LNCaP clone FGC (cell line): ENCODE measurements around the gene RAD23A.
"Not testable (repeated sequence)": the region's sequence is repeated elsewhere in the genome, so short reads cannot be mapped to it uniquely, and the experiment has no call there.

ENCODE experiments used
- DNase-seq: peaks from one replicate; pipeline ENCODE4 v3.0.0-alpha.2; 2011; ENCODE audit warnings: low read depth
- H3K4me3 ChIP-seq: 2 replicates; pipeline ENCODE4 v1.5.1; 2011; ENCODE audit warnings: mild to moderate bottlenecking, low read depth, low read length, control low read depth
- TF ChIP-seq, protein P1 (sequence below): IDR thresholded peaks from 2 replicates; pipeline ENCODE4 v1.5.1; 2012; ENCODE audit warnings: mild to moderate bottlenecking; ENCODE audit not compliant: control insufficient read depth, insufficient read depth; ENCODE audit errors: extremely low read depth

RAD23A gene

DNA sequence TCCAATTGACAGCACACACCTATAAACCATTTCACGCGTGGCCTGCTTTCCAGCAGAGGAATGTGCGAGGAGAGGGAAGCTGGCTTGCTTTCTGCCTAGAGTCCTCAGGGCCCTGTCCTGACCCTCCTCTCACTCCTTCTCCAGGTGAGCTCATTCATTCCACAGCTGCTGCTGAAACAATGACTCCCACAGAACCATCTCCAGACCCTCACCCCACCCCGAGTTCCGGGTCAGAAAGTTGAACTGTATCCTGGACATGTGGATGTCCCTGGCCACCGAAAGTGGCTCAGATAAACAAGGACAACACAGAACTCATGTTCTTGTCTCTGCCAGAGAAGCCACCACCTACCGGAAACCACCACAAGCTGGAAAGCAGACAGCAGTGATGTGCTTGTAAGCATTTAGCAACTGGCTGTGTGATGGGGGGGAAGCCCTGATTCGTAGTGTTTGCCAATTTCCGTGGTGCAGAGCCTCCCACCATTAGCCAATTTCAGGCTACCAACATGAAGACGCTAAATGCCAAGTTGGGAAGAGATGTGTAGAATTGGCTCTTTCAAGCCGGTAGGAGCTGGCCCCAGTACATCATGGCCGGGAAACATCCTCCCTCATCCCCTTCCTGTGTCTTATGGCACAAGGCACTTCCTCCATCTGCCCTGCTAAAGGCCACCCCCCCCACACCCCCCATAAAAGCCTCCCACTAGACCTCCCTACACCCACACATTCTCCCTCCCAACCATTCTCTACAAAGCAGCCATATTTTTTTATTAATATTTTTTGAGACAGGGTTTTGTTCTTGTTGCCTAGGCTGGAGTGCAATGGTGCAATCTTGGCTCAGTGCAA, 31.6 kb upstream of the RAD23A start:
- no peak for DNase-seq
- no peak overlapping the region for H3K4me3 ChIP-seq

DNA sequence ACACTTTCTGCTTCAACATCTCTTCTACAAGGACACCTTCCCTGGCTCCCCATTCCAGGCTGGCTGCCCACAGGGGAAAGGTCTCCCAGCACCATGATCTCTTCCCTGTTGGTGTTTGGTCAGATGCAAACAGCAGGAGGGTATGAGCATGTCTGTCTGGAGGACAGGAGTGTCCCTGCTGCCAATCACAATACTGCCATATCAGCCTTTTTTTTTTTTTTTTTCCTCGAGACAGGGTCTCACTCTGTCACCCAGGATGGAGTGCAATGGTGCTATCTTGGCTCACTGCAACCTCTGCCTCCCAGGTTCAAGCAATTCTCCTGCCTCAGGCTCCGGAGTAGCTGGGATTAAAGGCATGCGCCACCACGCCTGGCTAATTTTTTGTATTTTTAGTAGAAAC, 29.8 kb upstream of the RAD23A start:
- DNase-seq, H3K4me3 ChIP-seq: not testable (repeated sequence)

More for the DNA sequence above, 31.6 kb upstream of the RAD23A start:
- TF ChIP-seq, protein P1, sequence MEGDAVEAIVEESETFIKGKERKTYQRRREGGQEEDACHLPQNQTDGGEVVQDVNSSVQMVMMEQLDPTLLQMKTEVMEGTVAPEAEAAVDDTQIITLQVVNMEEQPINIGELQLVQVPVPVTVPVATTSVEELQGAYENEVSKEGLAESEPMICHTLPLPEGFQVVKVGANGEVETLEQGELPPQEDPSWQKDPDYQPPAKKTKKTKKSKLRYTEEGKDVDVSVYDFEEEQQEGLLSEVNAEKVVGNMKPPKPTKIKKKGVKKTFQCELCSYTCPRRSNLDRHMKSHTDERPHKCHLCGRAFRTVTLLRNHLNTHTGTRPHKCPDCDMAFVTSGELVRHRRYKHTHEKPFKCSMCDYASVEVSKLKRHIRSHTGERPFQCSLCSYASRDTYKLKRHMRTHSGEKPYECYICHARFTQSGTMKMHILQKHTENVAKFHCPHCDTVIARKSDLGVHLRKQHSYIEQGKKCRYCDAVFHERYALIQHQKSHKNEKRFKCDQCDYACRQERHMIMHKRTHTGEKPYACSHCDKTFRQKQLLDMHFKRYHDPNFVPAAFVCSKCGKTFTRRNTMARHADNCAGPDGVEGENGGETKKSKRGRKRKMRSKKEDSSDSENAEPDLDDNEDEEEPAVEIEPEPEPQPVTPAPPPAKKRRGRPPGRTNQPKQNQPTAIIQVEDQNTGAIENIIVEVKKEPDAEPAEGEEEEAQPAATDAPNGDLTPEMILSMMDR, result no peak

DNA sequence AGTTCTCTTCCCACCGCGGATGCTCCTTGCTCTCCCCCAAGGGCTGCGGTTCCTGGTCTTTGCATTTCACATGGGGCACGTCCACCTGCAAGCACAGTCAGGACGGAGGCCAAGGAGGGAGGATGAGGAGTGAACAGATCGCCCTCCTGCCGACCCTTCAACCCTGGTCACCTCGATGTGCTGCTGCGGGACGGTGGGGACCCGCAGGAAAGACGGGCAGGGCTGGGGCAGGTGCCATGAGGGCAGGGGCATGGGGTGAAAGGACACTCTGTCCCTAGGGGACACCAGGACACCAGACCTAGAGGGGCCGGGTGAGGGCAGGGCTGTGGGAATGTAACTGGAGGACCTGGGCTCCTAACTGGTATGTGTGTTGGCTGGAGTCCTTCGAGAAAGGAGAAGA, 27.4 kb upstream of the RAD23A start:
- DNase-seq, result no peak
- TF ChIP-seq, protein P1, result no peak

DNA sequence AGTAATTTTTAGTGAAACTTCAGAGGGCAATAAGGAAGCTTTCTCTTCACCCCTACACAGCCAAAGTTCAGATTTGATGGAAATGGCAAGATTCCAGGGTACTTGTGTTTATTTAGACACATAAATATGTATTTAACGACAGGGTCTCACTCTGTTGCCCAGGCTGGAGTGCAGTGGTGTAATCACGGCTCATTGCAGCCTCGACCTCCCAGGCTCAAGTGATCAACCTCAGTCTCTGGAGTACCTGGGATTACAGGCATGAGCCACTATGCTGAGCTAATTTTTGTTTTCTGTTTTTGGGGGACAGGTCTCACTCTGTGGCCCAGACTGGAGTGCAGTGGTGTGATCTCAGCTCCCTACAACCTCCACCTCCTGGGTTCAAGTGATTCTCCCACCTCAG, 24.6 kb upstream of the RAD23A start:
- TF ChIP-seq, protein P1, result no peak
- DNase-seq, result no peak
- H3K4me3 ChIP-seq, result no peak overlapping the region

More for the DNA sequence above, 27.4 kb upstream of the RAD23A start:
- H3K4me3 ChIP-seq, result no peak overlapping the region

DNA sequence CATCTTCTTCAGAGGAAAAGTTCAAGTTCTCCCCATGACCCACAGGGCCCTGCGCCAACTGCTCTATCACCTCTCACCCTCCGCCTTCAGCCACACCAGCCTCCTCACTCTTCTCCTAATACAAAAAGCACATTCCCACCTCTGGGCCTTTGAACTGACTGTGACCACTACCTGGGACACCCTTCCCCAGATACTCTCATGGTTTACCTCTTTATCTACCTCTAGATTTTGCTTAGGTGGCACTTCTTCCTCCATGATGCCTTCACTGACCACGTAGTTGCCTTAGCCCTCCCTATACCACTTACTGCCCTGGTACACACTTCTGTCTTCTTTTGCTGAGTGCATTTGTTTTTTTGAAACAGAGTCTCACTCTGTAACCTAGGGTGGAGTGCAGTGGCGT, 22.7 kb upstream of the RAD23A start:
- no peak overlapping the region for H3K4me3 ChIP-seq
- no peak for DNase-seq
- TF ChIP-seq, protein P1, result no peak

DNA sequence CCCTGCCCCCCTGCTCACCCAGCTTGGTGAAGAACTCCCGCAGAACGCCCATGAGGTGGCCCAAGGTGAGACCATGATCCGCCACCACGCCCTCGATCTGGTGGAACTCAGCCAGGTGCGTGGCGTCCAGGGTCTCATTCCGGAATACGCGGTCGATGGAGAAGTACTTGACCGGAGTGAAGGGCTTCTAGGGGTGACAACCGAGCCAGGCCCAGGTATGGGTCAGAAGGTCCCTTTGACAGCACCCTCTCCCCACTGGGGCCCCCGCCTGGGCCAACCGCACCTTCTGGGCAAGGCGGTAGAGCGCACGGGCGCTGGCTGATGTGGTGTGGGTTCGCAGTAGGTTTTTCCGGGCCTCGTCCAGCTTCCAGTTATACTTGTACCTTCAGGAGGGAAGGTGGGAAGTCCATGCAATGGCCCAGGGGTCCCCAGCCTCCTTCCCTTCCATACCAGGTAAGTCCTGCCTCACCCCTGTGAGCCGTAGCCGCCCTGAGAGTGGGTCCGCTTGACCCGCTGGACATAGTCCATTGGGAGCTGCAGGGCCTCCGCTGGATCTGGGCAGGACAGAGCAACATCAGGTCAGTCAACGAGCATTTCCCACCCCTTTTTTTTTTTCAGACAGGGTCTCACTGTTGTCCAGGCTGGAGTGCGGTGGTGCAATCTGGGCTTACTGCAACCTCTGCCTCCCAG, 20.9 kb upstream of the RAD23A start:
- TF ChIP-seq, protein P1, result no peak
- no peak for DNase-seq
- no peak overlapping the region for H3K4me3 ChIP-seq

DNA sequence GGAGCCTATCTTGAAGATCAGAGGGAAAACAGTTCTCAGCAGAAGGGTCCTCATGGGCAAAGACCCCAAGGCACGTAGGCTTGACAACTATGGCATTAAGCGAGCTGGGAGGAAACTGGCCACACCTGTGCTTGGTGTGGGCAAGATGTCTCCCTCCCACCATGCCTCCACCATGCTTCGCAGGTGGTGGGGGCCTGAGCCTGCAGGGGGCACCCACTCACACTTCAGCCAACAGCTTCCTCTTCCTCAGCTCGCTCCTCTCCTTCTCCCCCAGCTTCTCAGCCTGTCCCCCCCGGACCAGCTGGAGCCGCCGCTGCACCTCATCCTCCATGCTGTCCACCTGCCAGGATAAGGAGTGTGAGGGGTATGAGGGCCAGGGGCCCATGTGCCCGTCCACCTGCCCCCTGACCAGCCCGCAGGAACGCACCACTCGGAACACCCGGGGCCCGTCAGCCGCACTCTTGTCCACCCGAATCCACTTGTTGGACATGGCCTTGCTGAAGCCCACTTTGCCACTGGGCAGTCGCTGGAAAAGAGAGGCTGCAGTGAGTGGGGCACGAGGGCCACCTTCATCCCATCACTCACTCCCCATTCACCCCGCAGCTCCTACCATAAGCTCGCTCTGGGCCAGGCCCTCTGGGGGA, 15.5 kb upstream of the RAD23A start:
- TF ChIP-seq, protein P1, result no peak
- no peak overlapping the region for H3K4me3 ChIP-seq
- no peak for DNase-seq
